AG09319 (cell line): ENCODE measurements around the gene FBP1.

Experiments
- DNase-seq: peaks from one replicate; pipeline ENCODE4 v3.0.0-alpha.2; 2010; ENCODE audit warnings: low read depth; ENCODE audit errors: extremely low read depth
- TF ChIP-seq, protein P1 (sequence below): IDR thresholded peaks from 2 replicates; pipeline ENCODE4 v1.5.1; 2011; ENCODE audit warnings: low read depth, mild to moderate bottlenecking, inconsistent platforms, low read length, moderate library complexity

The FBP1 gene

DNA sequence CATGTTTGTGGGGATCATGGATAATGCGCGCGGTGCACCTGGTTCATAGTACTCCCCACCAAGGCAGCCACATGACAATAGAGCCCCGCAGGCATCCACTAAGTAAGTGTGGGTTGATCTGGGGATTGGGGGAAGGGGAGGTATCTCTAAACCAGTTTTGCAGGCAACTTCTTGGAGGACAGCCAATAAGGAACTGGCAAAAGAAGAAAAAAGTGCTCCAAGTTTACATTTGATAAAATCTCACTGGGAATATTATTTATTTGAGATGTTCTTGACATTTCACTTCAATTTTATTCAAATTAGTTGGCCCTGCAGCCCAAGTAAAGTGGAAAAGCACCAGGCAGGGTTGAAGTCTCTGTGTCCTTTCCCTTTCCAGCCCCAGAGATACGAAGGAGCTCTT, 8.5 kb downstream of the FBP1 start:
- DNase-seq: no peak
- TF ChIP-seq, protein P1, sequence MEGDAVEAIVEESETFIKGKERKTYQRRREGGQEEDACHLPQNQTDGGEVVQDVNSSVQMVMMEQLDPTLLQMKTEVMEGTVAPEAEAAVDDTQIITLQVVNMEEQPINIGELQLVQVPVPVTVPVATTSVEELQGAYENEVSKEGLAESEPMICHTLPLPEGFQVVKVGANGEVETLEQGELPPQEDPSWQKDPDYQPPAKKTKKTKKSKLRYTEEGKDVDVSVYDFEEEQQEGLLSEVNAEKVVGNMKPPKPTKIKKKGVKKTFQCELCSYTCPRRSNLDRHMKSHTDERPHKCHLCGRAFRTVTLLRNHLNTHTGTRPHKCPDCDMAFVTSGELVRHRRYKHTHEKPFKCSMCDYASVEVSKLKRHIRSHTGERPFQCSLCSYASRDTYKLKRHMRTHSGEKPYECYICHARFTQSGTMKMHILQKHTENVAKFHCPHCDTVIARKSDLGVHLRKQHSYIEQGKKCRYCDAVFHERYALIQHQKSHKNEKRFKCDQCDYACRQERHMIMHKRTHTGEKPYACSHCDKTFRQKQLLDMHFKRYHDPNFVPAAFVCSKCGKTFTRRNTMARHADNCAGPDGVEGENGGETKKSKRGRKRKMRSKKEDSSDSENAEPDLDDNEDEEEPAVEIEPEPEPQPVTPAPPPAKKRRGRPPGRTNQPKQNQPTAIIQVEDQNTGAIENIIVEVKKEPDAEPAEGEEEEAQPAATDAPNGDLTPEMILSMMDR: no peak

DNA sequence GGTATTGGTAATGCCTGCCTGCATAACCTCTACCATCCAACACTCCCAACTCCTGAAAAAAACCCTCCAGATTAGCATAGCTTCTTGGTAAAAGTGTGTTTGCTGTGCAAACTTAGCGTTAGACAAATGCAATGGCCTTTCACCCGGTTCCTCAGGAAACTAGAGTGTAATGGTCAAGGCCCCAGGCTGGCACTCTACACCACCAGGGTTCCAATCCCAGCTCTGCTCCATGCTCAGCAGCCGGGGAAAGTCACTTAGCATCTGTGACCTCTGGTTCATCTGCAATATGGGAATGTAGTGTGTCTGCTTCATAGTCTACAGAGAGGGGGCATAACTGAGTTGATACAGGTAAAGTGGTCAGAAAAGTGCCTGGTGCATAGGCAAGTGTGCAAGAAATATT, 9.0 kb downstream of the FBP1 start:
- TF ChIP-seq, protein P1: no peak
- DNase-seq: no peak

DNA sequence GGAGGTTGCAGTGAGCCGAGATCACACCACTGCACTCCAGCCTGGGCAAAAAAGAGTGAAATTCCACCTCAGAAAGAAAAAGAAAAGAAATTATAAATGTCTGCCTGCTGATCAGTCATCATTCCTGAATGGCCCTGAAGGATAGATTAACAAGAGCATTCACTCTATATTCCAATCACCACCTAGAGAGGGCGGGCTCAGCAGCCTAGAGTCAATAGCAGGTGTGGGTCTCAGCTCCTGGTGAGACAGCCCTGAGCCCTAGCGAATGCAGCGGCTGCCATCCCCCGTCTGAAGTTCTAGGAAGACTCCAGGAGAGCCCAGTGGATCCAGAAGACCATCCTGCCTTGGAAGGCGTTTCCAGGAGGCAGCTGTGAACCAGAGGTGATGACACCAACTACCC, 12.0 kb downstream of the FBP1 start:
- TF ChIP-seq, protein P1: no peak
- DNase-seq: no peak

DNA sequence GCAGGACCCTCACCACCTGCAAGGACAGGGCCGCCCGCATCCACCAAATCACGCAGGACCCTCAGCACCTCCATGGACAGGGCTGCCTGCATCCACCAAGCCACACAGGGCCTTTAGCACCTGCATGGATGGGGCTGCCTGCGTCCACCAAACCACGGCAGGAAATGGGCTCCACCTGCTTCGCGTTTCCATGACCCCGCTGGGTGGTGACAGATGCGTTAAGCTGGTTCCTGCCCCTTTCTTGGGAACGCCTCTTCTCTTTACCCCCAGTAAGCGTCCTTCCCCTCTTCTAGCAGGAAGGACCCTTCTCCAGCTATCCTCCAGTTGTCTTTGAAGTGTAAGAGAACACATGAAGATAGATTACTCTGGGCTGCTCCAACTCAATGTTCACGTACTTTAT, 13.5 kb downstream of the FBP1 start:
- DNase-seq: no peak
- TF ChIP-seq, protein P1: no peak

DNA sequence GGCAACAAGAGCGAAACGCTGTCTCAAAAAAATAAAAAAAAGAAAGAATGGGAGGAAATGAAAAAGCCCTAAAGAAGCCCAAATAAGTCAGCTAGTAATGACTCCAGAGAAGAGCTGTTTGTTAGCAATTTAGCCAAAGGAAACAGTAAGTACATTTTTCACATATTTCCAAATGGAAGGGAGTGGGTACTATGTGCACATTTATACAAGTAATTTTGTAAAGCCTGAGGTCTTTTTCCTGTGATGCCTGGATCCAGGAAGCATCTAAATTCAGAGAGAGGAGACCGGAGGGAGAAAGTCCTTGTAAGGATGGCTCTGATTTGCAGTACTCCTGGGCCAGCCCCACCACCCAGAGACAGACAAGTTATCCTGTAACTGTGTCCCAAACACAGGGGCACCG, 14.7 kb downstream of the FBP1 start:
- TF ChIP-seq, protein P1: no peak
- DNase-seq: no peak

DNA sequence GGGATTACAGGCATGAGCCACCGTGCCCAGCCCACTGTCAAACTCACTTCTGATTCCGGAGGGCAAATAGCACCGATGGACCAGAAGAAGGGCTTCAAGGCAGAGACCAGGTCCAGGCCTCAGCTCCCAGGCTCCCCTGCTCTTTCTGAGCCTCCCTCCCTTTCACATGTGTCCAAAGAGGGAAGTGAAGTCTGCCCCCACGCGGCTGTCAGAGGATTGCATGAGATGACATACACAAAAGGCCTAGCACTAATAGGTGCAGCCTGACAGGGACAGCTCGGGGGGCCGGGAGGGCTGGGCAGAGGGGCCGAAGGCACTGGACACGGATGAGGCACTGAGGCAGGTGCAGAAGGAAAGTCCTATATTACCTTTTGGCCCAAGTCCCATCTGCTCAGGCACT, 16.1 kb downstream of the FBP1 start:
- no peak for DNase-seq
- TF ChIP-seq, protein P1: peak; percentile 21

DNA sequence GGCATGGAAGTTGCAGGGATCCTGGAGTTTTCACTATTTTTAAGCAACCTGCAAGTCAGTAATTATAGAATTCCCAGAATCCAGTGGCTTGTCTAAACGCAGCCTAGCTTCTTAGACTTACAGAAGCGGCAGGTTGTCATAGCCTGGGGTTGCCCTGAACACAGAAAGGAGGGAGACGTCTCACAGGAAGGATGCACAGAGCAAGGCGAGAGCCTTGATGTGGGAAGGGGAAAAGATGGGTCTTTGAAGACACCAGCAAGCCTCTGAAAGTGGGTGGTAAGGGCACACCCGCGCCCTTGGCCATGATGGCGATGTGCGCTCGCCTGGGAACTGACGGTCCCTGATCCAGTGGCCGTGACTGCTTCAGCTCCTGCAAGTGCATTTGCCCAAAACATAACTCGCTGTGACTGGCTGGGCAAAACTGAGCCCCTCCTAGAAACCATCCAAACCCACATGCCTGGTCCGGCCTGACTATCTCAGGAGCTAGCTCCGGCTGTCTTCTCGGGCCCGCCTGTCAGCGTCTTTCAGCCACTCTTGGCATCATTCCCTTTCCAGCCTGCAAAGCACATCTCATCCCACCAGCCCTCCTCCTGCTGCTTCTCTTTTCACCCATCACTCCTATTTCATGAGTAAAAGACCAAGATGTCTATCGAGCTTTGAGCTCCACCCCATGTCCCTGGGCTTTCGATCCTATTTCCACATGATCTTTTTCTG, 17.1 kb downstream of the FBP1 start:
- DNase-seq: no peak
- TF ChIP-seq, protein P1: no peak
